Endothelial cell of umbilical vein (primary cell): Measurements from ENCODE around the gene TMEM145. TPM values are rescaled to one million over a fixed set of nuclear protein-coding genes. Genes with fewer than 3 reads are reported as not detected.

ENCODE experiments used
- BruUV-seq: library from RNA; stranded (reverse); fragments of 400-500 nt; replicated peaks from 2 replicates; lab custom pipeline; 2021; lab: Mats Ljungman, UMichigan
- CTCF ChIA-PET: fragments of 300-600, 350-600 bp; sonication (Branson Sonifier 250); formaldehyde crosslinking; loops from one replicate; lab custom pipeline; 2021; ENCODE audit warnings: antibody characterized with exemption, inconsistent platforms; lab: Charles Lee
- POLR2A ChIA-PET: fragments of 300-600, 350-600 bp; sonication (Branson Sonifier 250); formaldehyde crosslinking; loops from one replicate; lab custom pipeline; 2021; ENCODE audit warnings: antibody characterized with exemption, inconsistent platforms; lab: Charles Lee
- DNase-seq: peaks from one replicate; pipeline ENCODE4 v3.0.0-alpha.2; 2011; ENCODE audit warnings: low read depth, low spot score
- FAIRE-seq: peaks from 2 replicates; lab custom pipeline; 2011; peaks lifted over from hg19 to GRCh38; lab: Jason Lieb, UNC
- H2AFZ ChIP-seq: 2 replicates; pipeline ENCODE4 v1.6.0; 2012; ENCODE audit warnings: low read depth, low read length, control low read depth, inconsistent platforms
- H3K27ac ChIP-seq: 2 replicates; pipeline ENCODE4 v1.5.1; 2011; ENCODE audit warnings: low read depth, mild to moderate bottlenecking, control low read depth, low read length, moderate library complexity; ENCODE audit not compliant: insufficient read depth
- H3K27me3 ChIP-seq, 2 experiments: 2 replicates each; pipeline versions ENCODE4 v1.6.0 to v1.6.1; 2011; ENCODE audit warnings: low read length in 2 of 2, mixed read lengths in 1 of 2; ENCODE audit not compliant: control insufficient read depth in 2 of 2, insufficient read depth in 2 of 2
- H3K36me3 ChIP-seq, 2 experiments: 2 replicates in 1 of 2; 3 replicates in 1 of 2; pipeline ENCODE4 v1.5.1; 2011; ENCODE audit warnings: low read length in 2 of 2, mild to moderate bottlenecking in 1 of 2, moderate library complexity in 1 of 2; ENCODE audit not compliant: control insufficient read depth in 2 of 2, insufficient read depth in 2 of 2; ENCODE audit errors: extremely low read depth in 1 of 2
- H3K4me1 ChIP-seq: 3 replicates; pipeline ENCODE4 v1.5.1; 2011; ENCODE audit warnings: mild to moderate bottlenecking, low read length; ENCODE audit not compliant: control insufficient read depth, insufficient read depth; ENCODE audit errors: extremely low read depth
- H3K4me2 ChIP-seq: 2 replicates; pipeline ENCODE4 v1.6.1; 2011; ENCODE audit warnings: low read length, control low read depth, mixed read lengths; ENCODE audit not compliant: insufficient read depth
- H3K4me3 ChIP-seq, 3 experiments: fragments of 200-600 bp in 1 of 3; sonication (generic), shearing (Covaris generic) in 1 of 3; replicated peaks in 1 of 3; 2 replicates each; pipeline ENCODE4 v1.5.1; 2011 to 2016; ENCODE audit warnings: control low read depth in 3 of 3, low read length in 3 of 3, mild to moderate bottlenecking in 2 of 3, inconsistent platforms in 1 of 3, low read depth in 1 of 3, moderate library complexity in 1 of 3; ENCODE audit not compliant: insufficient read depth in 1 of 3
- H3K79me2 ChIP-seq: 2 replicates; pipeline ENCODE4 v1.6.0; 2012; ENCODE audit warnings: low read length, inconsistent platforms; ENCODE audit not compliant: control insufficient read depth, insufficient read depth
- H3K9ac ChIP-seq: replicated peaks from 2 replicates; pipeline ENCODE3; 2011; ENCODE audit warnings: low read length, control low read depth; ENCODE audit not compliant: insufficient read depth; ENCODE audit errors: extremely low read depth
- H3K9me1 ChIP-seq: replicated peaks from 3 replicates; pipeline ENCODE4 v1.6.0; 2011; ENCODE audit warnings: mild to moderate bottlenecking, low read length; ENCODE audit not compliant: control insufficient read depth, insufficient read depth; ENCODE audit errors: extremely low read depth
- H3K9me3 ChIP-seq: replicated peaks from 2 replicates; pipeline ENCODE4 v1.5.1; 2012; ENCODE audit warnings: low read length, inconsistent platforms; ENCODE audit not compliant: control insufficient read depth, insufficient read depth
- H4K20me1 ChIP-seq: replicated peaks from 2 replicates; pipeline ENCODE3; 2011; ENCODE audit warnings: mild to moderate bottlenecking, low read length; ENCODE audit not compliant: control insufficient read depth, insufficient read depth; ENCODE audit errors: extremely low read depth
- CTCF ChIP-seq, 2 donors: IDR thresholded peaks; 1 replicate in 1 of 2; 2 replicates in 1 of 2; pipeline ENCODE4 v1.5.1; 2011; ENCODE audit warnings: low read length in 2 of 2, mild to moderate bottlenecking in 2 of 2, moderate library complexity in 2 of 2, control low read depth in 1 of 2, inconsistent platforms in 1 of 2, low read depth in 1 of 2; ENCODE audit not compliant: insufficient read depth in 1 of 2; ENCODE audit errors: extremely low read depth in 1 of 2
- EZH2 ChIP-seq: IDR thresholded peaks from 2 replicates; pipeline ENCODE4 v1.6.1; 2012; ENCODE audit warnings: borderline replicate concordance, low read depth, mild to moderate bottlenecking, moderate library complexity, low read length, inconsistent platforms; ENCODE audit not compliant: severe bottlenecking
- FOS ChIP-seq: IDR thresholded peaks from 2 replicates; pipeline ENCODE4 v1.6.1; 2011; ENCODE audit warnings: mild to moderate bottlenecking, low read length, moderate library complexity, borderline replicate concordance; ENCODE audit not compliant: insufficient read depth
- GATA2 ChIP-seq: IDR thresholded peaks from 2 replicates; pipeline ENCODE4 v1.7.0; 2011; ENCODE audit warnings: low read depth, mild to moderate bottlenecking, moderate library complexity, mixed read lengths, low read length; ENCODE audit not compliant: insufficient read length, insufficient read depth
- JUN ChIP-seq: IDR thresholded peaks from 2 replicates; pipeline ENCODE4 v1.6.1; 2011; ENCODE audit warnings: borderline replicate concordance, low read depth; ENCODE audit not compliant: insufficient read length, insufficient read depth
- MYC ChIP-seq: IDR thresholded peaks from one replicate; pipeline ENCODE4 v1.6.1; 2011; ENCODE audit warnings: mild to moderate bottlenecking, low read depth, low read length
- POLR2A ChIP-seq: IDR thresholded peaks from 2 replicates; pipeline ENCODE4 v1.6.1; 2012; ENCODE audit warnings: low read depth, mild to moderate bottlenecking, control low read depth, low read length
- POLR2AphosphoS5 ChIP-seq: IDR thresholded peaks from 2 replicates; pipeline ENCODE4 v1.6.1; 2012; ENCODE audit warnings: low read depth, mild to moderate bottlenecking, control low read depth, low read length, moderate library complexity; ENCODE audit not compliant: insufficient read depth
- dilution Hi-C: fragments of 300-500 bp; cut with MboI; formaldehyde crosslinking; loops from one replicate; pipeline ENCODE4 v1.15.0; 2019; ENCODE audit warnings: low sequenced_read_pairs; ENCODE audit not compliant: extremely low pct_ligation_motif_present
- intact Hi-C: fragments of 100-400 bp; cut with micrococcal nuclease; formaldehyde crosslinking; loops from one replicate; pipeline ENCODE4 v1.10.0; 2022
- polyA plus RNA-seq, 4 experiments: library from polyadenylated mRNA; depleted of rRNA in 3 of 4; stranded (reverse) in 3 of 4; unstranded in 1 of 4; fragments of >200 nt; gene quantifications; 2 replicates each; pipeline versions ENCODE4 v1.2.1 to v1.2.3, GENCODE V29; 2011 to 2012; ENCODE audit warnings: missing spikeins in 1 of 4
- total RNA-seq: library from RNA; stranded (reverse); gene quantifications from 2 replicates; pipeline ENCODE4 v1.2.3, GENCODE V29; 2021
- TF ChIP-seq, protein P1 (sequence below): IDR thresholded peaks from 2 replicates; pipeline ENCODE4 v1.6.1; 2011; ENCODE audit not compliant: insufficient read depth, insufficient read length

TMEM145 gene
- total and polyA plus RNA-seq, 2 donors (not counting 3 experiments of a cell fraction or from before 2014, with no cell fraction given): not detected

- FAIRE-seq (no peak), DNase-seq (no peak)
- no peak overlapping the region for H3K4me3 ChIP-seq
- no peak for TF ChIP-seq EZH2
- TF ChIP-seq GATA2: no peak
- no peak for TF ChIP-seq FOS
- no peak for TF ChIP-seq POLR2AphosphoS5
- TF ChIP-seq CTCF (IDR thresholded peaks at IDR 0.05; ENCODE audit: extremely low read depth in 1 of 2, insufficient read depth in 1 of 2, low read depth in 1 of 2, low read length in 2 of 2): no peak
- TF ChIP-seq, protein P1, sequence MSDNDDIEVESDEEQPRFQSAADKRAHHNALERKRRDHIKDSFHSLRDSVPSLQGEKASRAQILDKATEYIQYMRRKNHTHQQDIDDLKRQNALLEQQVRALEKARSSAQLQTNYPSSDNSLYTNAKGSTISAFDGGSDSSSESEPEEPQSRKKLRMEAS: no peak
- no peak for TF ChIP-seq JUN
- TF ChIP-seq POLR2A: no peak
- TF ChIP-seq MYC: no peak
- POLR2A ChIA-PET: no interaction called here
- CTCF ChIA-PET: no interaction called here
- H3K9me3 ChIP-seq: no peaks in the 10 kb centered on the region
- no peak overlapping the region for H3K4me2 ChIP-seq
- no peaks in the 10 kb centered on the region for H3K79me2 ChIP-seq
- H3K36me3 ChIP-seq: no peaks in the 10 kb centered on the region
- intact Hi-C loops: no loop called here
- H3K9ac ChIP-seq: no peak overlapping the region
- BruUV-seq: no TSS peak
- H4K20me1 ChIP-seq: no peaks in the 10 kb centered on the region
- H2AFZ ChIP-seq: no peak overlapping the region
- H3K9me1 ChIP-seq: no peaks in the 10 kb centered on the region
- dilution Hi-C loops: no loop called here
- no peaks in the 10 kb centered on the region for H3K27me3 ChIP-seq
- peaks cover 6% of the 10 kb centered on the region for H3K4me1 ChIP-seq
- H3K27ac ChIP-seq: no peak overlapping the region
These were observed 6.5 kb upstream of the TMEM145 start for GRCh38 chr19:42306646-42307045.
